T-helper 2 cell treated with Interferon-gamma antibody and Interleukin-4, amounts not matched to agents 5 μg/mL and 100 μg/mL, for 36 hours (primary cell): ENCODE results near the gene CMSS1.
A peak's percentile ranks its signal among the peaks of the same experiment; 100 is the strongest.

ENCODE experiments used
- DNase-seq: peaks from one replicate; pipeline ENCODE4 v3.0.0; 2021; ENCODE audit warnings: low spot score
- H3K27ac Mint-ChIP-seq: one replicate; pipeline ENCODE4 v1.8.0; 2021; ENCODE audit warnings: mild to moderate bottlenecking, mixed read lengths
- H3K27me3 Mint-ChIP-seq: one replicate; pipeline ENCODE4 v1.8.0; 2021; ENCODE audit warnings: low read depth, mixed read lengths
- H3K36me3 Mint-ChIP-seq: one replicate; pipeline ENCODE4 v1.8.0; 2021; ENCODE audit warnings: low read depth, mixed read lengths
- H3K4me1 Mint-ChIP-seq: one replicate; pipeline ENCODE4 v1.8.0; 2021; ENCODE audit warnings: low read depth, mixed read lengths
- H3K4me3 Mint-ChIP-seq: one replicate; pipeline ENCODE4 v1.8.0; 2022; ENCODE audit warnings: mild to moderate bottlenecking, moderate library complexity, mixed read lengths
- H3K9me3 Mint-ChIP-seq: one replicate; pipeline ENCODE4 v1.8.0; 2021; ENCODE audit warnings: mixed read lengths

CMSS1 gene

DNA sequence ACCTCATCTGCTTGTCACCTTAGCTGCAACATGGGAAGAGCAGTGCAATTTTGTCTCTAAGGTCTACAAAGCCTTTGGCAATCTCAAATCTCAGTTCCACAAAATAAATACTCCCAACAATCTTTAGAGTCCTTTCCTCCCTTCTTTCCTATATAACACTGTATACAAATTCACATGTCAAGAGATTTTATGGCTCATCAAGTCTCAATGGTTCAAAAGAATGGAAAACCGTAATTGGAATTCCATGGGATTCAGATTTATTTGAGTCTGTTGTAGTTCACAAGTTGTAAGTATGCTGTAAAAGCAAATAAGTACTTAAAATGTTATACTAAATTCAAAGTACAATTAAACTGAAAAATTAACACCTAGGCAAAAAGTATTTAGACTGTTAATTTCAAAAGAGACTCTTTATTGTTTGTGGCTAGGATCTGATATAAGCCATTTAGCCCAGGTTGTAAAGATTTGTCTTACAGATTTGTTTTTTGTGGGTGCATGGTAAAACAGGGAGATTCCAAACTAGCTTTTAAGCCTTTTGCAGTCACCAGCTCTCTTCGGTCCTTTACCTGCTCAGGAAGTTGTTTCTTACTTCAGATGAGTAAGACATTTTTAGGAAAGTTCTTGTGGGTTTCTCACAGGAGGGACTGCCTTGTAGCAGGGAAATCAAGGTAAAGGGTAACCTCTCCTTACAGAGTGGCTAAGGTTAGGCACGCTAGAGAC is 50.1 kb downstream of the CMSS1 start:
- Mint-ChIP-seq H3K4me3 (peak overlapping the region; percentile 64), H3K36me3 (peaks cover 25% of the 10 kb centered on the region), H3K4me1 (peaks cover 78% of the 10 kb centered on the region), H3K9me3 (no peaks in the 10 kb centered on the region), H3K27ac (peak overlapping the region; percentile 79), H3K27me3 (no peaks in the 10 kb centered on the region)
- no peak for DNase-seq

DNA sequence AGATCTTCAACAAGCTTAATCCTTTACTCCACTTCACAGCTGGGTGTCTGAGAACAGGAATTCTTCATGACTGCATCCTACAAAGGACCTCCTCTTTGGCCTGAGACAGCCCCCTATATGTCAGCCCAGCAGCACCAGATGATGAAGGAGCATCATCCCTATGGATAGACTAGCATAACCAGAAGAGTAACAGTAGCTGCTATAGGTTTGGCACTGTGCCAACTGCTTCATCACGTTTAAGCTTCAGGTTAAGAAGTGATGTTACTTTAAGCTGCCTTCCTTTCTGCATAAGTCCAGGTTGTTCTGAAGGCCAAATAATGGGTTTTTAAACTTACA is 50.6 kb downstream of the CMSS1 start:
- no peak for DNase-seq
- H3K4me1 Mint-ChIP-seq, result peaks cover 74% of the 10 kb centered on the region
- peak overlapping the region; percentile 61 for H3K4me3 Mint-ChIP-seq
- peak overlapping the region; percentile 79 for H3K27ac Mint-ChIP-seq
- H3K9me3 Mint-ChIP-seq, result no peaks in the 10 kb centered on the region
- peaks cover 20% of the 10 kb centered on the region for H3K36me3 Mint-ChIP-seq
- H3K27me3 Mint-ChIP-seq, result no peaks in the 10 kb centered on the region

DNA sequence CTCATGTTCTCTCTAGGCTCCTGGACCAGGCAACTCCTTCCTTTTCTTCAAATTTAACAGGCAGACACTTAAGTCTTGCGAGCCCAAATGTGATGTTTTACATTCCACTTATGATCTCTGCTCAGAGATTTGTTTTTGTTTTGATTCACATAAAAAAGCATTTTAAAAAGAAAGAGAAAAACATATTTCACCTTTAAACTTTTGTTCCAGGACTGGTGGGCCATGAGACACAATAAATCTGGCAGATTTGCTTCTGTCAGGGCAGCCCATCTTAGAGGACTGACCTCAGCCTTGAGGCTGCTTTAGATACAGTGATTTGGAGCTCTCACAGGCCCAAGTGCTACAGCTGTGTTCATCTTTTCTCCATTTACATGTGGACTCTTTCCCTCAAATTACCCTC is 52.0 kb downstream of the CMSS1 start:
- no peak overlapping the region for H3K27ac Mint-ChIP-seq
- no peak for DNase-seq
- H3K4me3 Mint-ChIP-seq, result no peak overlapping the region
- H3K9me3 Mint-ChIP-seq, result no peaks in the 10 kb centered on the region
- H3K4me1 Mint-ChIP-seq, result peaks cover 70% of the 10 kb centered on the region
- H3K27me3 Mint-ChIP-seq, result no peaks in the 10 kb centered on the region
- H3K36me3 Mint-ChIP-seq, result peaks cover 10% of the 10 kb centered on the region

DNA sequence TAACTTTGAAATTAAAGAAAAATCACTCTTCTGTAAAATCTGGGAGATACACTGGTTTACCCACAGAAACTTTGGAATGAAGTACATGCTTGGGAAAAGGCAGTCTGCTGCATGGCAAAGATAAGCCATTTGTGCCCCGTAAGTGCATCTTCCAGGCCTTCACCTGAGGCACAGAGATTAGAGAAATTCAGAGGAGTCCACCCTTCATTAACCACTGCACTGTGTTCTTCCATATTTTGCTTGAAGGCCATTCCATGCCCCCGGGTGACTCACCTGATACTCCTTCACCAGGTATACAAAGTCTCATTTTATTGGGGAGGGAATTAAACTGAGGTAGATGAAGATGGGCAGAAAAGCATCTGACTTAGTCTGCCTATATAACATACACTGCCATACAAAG is 53.0 kb downstream of the CMSS1 start:
- Mint-ChIP-seq H3K27ac (no peak overlapping the region), H3K27me3 (no peaks in the 10 kb centered on the region), H3K36me3 (peaks cover 9% of the 10 kb centered on the region), H3K4me3 (no peak overlapping the region), H3K4me1 (peaks cover 64% of the 10 kb centered on the region), H3K9me3 (no peaks in the 10 kb centered on the region)
- DNase-seq, result no peak

DNA sequence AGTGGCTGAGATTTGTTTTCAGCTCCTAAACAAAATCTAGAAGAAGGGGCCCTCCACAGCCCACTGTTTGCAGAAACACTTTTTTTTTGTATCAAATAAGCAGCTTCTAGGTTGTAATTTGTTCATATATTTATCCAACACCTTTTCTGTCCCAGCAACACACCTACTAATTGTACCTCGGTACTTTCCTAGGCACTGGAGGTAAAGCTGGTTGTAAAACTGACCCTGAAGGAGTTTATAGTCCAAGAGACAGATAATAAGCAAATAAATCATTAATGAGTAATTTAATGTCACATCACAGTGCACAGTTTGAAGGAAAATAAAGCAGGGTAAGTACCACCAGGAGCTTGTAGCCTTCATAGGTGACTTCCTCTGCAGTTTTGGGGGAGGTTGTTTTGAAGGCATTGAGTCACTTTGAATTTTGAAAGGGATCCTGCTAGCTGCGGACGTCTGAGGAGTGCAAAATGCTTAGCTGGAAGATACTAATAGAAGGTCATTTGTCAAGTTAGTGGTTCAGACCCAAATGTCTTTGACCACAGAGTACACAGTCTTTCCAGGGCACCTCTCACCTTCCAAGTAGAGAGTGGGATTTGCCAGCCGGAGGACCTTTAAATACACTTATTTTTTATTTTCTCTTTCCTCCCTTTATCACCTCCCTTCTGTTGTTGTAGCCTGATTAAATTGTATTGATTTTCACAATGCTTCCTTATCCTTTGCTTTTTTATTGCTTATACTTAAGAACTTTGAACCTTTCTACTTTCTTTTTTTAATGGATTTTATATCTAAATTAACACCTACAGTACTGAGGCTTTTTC is 53.8 kb downstream of the CMSS1 start:
- Mint-ChIP-seq H3K36me3 (peaks cover 7% of the 10 kb centered on the region), H3K4me3 (no peak overlapping the region), H3K27ac (peak overlapping the region; percentile 50), H3K4me1 (peaks cover 59% of the 10 kb centered on the region), H3K27me3 (peaks cover 2% of the 10 kb centered on the region), H3K9me3 (no peaks in the 10 kb centered on the region)
- DNase-seq, result no peak

DNA sequence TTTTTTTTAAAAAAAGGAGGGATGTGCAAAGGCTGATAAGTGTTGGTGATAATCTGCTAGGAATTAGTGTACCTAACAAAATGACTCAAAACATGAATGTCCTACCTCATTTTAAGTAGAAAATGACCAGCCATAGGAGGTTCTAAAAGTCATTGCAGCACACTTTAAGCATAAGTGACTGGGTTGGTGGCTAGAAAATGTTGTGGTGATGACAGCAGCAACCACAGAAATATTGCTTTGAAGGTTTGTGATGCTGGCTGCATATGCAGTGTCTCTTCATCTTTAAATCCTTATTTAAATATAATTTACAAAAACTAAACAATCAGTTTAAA is 55.2 kb downstream of the CMSS1 start:
- Mint-ChIP-seq H3K36me3 (peaks cover 7% of the 10 kb centered on the region), H3K9me3 (no peaks in the 10 kb centered on the region), H3K4me1 (peaks cover 52% of the 10 kb centered on the region), H3K27ac (peak overlapping the region; percentile 58), H3K27me3 (peaks cover 4% of the 10 kb centered on the region), H3K4me3 (peak overlapping the region; percentile 86)
- DNase-seq, result peak; percentile 66

DNA sequence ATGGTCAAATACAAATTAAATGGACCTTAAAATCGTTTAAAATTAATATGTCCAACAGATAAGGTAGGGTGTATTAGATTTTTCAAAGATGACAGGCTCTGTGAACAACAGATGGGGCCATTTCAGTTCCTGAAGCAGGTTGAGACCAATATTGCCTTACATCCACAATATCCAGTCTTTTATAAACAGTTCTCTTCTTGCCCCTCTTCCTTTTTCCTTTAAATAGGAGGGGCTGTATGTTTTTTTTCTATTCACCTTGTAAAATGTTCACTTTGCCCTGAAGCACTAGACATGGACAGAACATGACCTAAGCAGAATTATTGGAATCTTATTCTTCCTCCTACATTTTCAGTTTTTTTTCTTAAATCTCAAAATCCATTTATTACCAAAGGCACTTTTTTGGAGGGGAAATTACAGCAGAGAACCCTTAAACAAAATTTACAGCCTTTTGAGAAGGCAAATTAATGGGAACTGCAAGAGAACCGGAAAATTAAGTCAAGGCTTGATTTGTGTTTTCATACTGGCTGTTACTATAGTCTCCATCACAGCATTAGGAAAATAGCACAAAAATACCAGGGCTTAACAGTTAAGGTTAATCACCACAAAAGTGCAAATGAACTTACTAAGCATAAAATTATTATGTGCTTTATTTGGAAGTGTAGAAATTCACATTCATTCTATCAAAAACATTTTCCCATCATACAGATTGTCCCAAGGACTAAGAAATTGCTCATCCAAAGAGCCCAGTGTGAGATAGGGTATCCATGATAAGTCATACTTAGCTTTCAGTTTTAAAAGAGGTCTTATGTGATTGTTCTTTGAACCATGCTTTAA is 55.8 kb downstream of the CMSS1 start:
- H3K36me3 Mint-ChIP-seq, result peaks cover 7% of the 10 kb centered on the region
- H3K4me3 Mint-ChIP-seq, result peak overlapping the region; percentile 86
- peak overlapping the region; percentile 58 for H3K27ac Mint-ChIP-seq
- no peak for DNase-seq
- no peaks in the 10 kb centered on the region for H3K9me3 Mint-ChIP-seq
- peaks cover 47% of the 10 kb centered on the region for H3K4me1 Mint-ChIP-seq
- H3K27me3 Mint-ChIP-seq, result peaks cover 4% of the 10 kb centered on the region

DNA sequence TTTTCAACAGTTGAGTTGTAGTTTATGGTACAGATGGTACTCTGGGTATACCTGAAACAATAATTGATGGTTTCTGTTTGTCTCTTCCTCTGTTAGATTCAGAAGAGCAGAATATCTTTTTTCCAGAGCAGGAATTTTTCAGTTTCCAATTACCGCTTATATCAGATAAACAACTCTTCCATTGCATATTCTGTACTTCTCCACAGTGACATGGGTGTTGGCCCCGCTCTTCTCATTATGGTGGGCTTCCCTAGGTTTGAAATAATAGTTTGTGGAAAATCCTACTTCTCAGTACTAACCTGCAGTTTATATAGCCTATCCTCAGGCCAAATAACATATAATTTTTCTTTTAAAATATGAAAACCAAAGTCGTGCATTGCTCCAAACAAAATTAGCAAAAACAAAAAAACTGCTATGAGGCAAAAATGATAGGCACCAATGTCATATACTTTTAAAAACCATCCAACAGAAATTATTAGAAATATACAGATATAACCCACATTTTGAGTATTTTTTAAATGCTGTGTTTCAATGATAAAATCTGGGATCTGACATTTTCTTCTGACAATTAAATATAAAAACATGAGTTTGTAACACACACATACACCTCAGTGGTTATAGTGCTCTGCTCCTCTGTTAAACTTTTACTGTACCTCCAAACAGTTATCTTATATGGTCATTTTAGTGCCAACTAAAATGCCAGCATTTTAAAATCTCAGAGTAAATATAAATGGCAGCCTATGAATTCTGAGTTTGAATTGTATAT is 56.8 kb downstream of the CMSS1 start:
- Mint-ChIP-seq H3K9me3 (no peaks in the 10 kb centered on the region), H3K36me3 (peaks cover 7% of the 10 kb centered on the region), H3K4me3 (peak overlapping the region; percentile 86), H3K4me1 (peaks cover 43% of the 10 kb centered on the region), H3K27ac (no peak overlapping the region), H3K27me3 (peaks cover 4% of the 10 kb centered on the region)
- DNase-seq, result no peak

DNA sequence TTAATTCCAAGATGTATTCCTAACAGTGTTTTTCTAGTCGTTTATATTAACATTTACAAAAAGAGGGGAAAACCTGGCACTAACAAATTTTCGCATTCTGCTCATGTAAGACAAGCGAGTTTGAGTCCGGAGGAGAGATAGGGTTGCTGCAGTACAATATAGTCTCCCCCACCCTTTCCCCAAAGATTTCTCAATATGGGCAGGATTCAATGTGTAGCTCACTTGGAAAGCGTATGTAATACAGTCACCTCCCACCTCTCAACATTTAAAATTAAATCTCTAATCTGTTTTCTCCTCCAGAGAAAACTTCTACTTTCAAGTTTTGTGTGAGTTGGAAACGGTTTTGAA is 57.9 kb downstream of the CMSS1 start:
- Mint-ChIP-seq H3K4me1 (peaks cover 35% of the 10 kb centered on the region), H3K9me3 (no peaks in the 10 kb centered on the region), H3K27ac (peak overlapping the region; percentile 70), H3K27me3 (peaks cover 4% of the 10 kb centered on the region), H3K36me3 (peaks cover 2% of the 10 kb centered on the region), H3K4me3 (peak overlapping the region; percentile 86)
- no peak for DNase-seq

DNA sequence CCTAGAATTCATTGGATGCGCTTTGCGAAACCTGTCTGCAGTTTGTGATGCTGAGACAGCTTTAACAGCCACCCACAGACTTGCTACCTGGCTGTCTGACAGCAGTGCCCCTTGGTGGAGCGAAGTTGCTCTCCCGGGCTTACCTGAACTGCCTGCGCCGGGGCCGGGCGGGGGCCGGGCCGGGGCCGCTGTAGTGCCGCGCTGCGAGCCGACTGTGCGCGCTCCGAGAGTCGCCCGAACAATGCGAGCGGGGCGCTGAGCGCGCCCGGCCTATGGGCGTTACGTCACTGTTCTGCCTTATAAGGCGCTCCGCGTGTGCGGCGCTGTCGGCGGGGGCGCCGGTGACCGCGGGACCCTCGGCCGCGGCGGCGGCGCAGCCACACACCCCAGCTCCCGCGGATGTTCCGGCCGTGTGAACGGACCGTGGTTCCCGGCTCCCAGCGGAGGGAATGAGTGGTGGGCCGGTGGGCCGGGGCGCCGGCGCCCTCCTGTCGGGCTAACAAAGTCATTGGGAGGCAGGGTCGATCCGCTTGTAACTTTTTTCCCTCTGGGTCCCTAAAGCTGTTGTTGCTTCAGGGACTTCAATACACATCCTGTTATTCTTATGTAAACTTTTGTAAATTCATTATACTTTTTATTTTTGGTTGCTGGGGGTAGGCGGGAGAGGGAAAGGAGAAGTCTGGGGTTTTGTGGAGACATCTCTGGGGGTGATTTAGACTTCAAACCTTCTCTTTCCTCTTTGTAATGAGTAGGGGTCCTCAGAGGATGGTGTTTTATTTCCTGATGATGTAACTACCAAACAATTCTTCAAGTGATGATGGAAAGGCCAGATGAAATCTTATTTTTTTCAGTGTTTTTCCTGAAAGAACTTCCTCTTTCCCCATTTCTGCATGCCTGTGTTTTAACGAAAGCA is 58.5 kb downstream of the CMSS1 start:
- Mint-ChIP-seq H3K27ac (peak overlapping the region; percentile 70), H3K4me3 (peak overlapping the region; percentile 86)
- peak; percentile 74 for DNase-seq

DNA sequence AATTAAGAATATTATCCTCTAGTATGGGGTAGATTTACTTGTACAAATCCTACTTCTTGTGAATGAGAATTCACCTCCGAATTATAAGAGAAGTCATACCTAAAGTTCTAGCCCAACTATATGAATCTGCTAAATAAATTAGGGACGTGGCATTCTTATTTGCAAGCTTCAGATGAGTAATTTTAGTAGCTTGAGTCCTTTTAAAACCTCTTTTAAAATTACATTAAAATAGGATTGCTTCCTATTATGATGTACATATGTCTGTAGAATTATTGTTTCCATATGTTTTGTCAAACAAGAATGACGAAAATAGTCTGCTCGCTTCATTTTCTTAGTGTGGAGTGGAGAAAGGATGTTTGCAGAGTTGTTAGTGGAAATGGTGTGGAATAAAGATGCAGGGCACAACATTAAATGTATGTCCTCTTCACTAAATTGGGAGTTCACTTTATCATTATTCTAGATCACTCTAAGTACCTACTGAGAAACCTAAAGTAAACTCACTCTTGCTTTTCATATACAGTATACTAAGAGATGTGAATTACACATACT is 59.4 kb downstream of the CMSS1 start:
- Mint-ChIP-seq H3K4me3 (no peak overlapping the region), H3K27ac (no peak overlapping the region), H3K4me1 (peaks cover 28% of the 10 kb centered on the region), H3K36me3 (no peaks in the 10 kb centered on the region), H3K27me3 (peaks cover 4% of the 10 kb centered on the region), H3K9me3 (no peaks in the 10 kb centered on the region)
- DNase-seq, result no peak

More for the DNA sequence above, 58.5 kb downstream of the CMSS1 start:
- Mint-ChIP-seq H3K27me3 (peaks cover 4% of the 10 kb centered on the region), H3K9me3 (no peaks in the 10 kb centered on the region), H3K4me1 (peaks cover 35% of the 10 kb centered on the region), H3K36me3 (no peaks in the 10 kb centered on the region)

DNA sequence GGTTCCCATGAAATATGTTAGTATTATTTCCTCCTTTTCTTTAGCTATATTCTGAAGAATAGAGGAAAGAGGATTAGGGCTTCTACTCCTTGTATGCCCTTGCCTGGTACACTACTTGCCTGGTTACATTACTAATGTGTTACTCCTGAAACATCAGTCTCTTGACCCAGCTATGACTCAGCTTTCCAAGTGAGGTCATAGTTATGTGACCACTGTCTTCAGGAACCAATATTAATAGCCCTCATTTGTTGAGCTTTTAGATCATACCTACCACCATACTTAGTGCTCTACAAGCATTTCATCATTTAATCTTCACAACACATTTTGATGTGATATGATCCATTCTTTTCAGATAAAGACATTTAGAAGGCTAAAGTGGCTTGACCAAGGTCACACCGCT is 60.3 kb downstream of the CMSS1 start:
- Mint-ChIP-seq H3K4me3 (no peak overlapping the region), H3K27ac (no peak overlapping the region)
- no peak for DNase-seq

More for the DNA sequence above, 60.3 kb downstream of the CMSS1 start:
- Mint-ChIP-seq H3K4me1 (peaks cover 25% of the 10 kb centered on the region), H3K9me3 (no peaks in the 10 kb centered on the region), H3K27me3 (peaks cover 4% of the 10 kb centered on the region), H3K36me3 (no peaks in the 10 kb centered on the region)
